HG02885 (cell line): ENCODE measurements around the gene AMFR.

Experiments used
- ATAC-seq: cut with Tn5 transposase; IDR thresholded peaks from one replicate; pipeline ENCODE4 v1.9.1; 2021; ENCODE audit warnings: mild to moderate bottlenecking; ENCODE audit not compliant: unreplicated experiment, poor library complexity

Gene AMFR

DNA sequence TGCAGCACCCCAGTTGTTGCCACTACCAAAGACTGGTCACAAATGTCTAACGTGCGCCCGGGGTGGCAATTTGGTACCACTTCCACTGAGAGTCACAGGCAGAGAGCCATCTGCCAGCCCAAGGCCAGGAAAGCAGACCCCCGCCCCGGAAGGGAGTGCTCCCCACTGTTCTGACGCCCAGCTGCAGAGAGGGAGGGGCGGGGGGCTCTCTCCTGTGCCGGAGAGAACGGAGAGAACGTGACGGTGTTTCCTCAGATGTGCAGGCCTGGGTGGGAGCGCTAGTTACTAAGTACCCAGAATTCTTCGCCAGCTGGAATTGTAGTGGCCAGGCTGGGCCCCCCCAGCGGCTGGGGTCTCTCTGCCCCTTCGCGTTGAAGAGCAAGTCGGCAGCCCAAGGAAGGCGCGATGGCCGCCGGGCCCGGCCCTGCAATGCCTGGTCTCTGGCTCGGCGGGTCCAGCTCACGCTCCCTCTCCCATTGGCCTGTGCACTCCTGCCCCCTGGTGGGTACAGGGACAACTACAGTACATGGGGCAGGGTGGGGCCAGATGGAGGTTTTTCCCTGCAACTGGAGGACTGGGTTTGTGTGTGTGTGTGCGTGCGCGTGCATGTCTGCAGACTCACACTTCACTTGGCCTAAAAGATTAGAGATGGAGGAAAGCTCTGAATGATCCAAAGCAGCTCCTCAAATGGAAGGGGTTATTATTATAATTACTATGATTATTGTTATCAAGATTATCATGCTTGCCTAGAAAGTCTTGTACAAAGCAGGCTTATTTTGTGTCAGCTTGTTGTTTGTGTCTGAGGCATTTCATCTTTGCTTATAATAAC, 107.1 kb downstream of the AMFR start:
- peak; percentile 94 for ATAC-seq

DNA sequence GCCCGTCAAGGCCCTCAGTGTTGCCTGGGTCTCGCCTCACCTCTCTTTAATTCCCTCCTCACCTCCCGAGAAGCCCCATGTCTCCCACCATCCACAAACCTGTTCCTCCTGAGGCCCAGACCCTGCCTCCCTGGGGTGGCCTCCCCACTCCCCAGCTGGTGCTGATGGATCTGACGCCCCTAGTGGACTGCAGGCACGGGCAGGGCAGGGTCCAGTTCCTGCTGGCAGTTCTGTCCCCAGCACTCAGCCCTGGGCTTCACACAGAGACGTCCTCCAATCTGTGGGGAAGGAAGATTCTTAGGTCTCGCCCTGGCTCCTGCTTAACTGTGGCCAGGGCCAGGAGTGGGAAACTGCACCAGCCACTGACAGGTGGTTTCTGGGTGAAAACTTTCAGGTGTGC, 108.8 kb downstream of the AMFR start:
- ATAC-seq, result no peak

- ATAC-seq, result no peak
Measured at GRCh38 chr16:56315955-56316354, 109.4 kb downstream of the AMFR start.

- ATAC-seq, result no peak
Measured at GRCh38 chr16:56314244-56314850, 111.0 kb downstream of the AMFR start.

- ATAC-seq, result no peak
Measured at GRCh38 chr16:56312556-56312955, 112.8 kb downstream of the AMFR start.

GRCh38 chr16:56312028-56312300, 113.4 kb downstream of the AMFR start:
- ATAC-seq, result no peak
